Ectodermal cell (in vitro differentiated cells): ENCODE data around the gene ALOX5AP.

ENCODE experiments used
- H3K27ac ChIP-seq: 2 replicates; pipeline ENCODE4 v1.7.0; 2013; ENCODE audit warnings: mild to moderate bottlenecking, low read depth, low read length; ENCODE audit not compliant: insufficient read depth, poor library complexity, severe bottlenecking
- H3K27me3 ChIP-seq: 2 replicates; pipeline ENCODE4 v1.7.0; 2013; ENCODE audit warnings: mild to moderate bottlenecking, low read length; ENCODE audit not compliant: insufficient read depth, control insufficient read depth, poor library complexity, severe bottlenecking
- H3K36me3 ChIP-seq: one replicate; pipeline ENCODE4 v1.7.0; 2013; ENCODE audit warnings: low read length; ENCODE audit not compliant: control insufficient read depth, insufficient read depth
- H3K4me1 ChIP-seq: one replicate; pipeline ENCODE4 v1.7.0; 2013; ENCODE audit warnings: low read length; ENCODE audit not compliant: control insufficient read depth, insufficient read depth
- H3K4me3 ChIP-seq: 2 replicates; pipeline ENCODE4 v1.7.0; 2013; ENCODE audit warnings: low read depth, low read length, control low read depth; ENCODE audit not compliant: insufficient read depth
- H3K9me3 ChIP-seq: 2 replicates; pipeline ENCODE4 v1.7.0; 2013; ENCODE audit warnings: mild to moderate bottlenecking, low read length, moderate library complexity; ENCODE audit not compliant: control insufficient read depth
- WGBS, 2 experiments: methylation state at CpG; one replicate each; pipeline ENCODE4 v1.1.7; 2013; ENCODE audit warnings: missing lambda C conversion rate in 2 of 2; 5-methylcytosine and 5-hydroxymethylcytosine counted together

ALOX5AP gene

GRCh38 chr13:30796132-30796572 lies 60.8 kb downstream of the ALOX5AP start:
- no peak overlapping the region for H3K27ac ChIP-seq
- H3K4me3 ChIP-seq, result no peak overlapping the region
- no peaks in the 10 kb centered on the region for H3K36me3 ChIP-seq
- 81 to 87% methylated on average over 4 of the region's 4 CpGs for WGBS, 2 experiments
- no peaks in the 10 kb centered on the region for H3K9me3 ChIP-seq
- no peaks in the 10 kb centered on the region for H3K27me3 ChIP-seq
- H3K4me1 ChIP-seq, result peaks cover 33% of the 10 kb centered on the region

- H3K4me3 ChIP-seq, result no peak overlapping the region
- peaks cover 31% of the 10 kb centered on the region for H3K4me1 ChIP-seq
- H3K27me3 ChIP-seq, result no peaks in the 10 kb centered on the region
- H3K36me3 ChIP-seq, result no peaks in the 10 kb centered on the region
- 91 to 92% methylated on average over 20 of the region's 20 CpGs for WGBS, 2 experiments
- H3K9me3 ChIP-seq, result no peaks in the 10 kb centered on the region
- no peak overlapping the region for H3K27ac ChIP-seq
Observed at GRCh38 chr13:30796631-30797601, 61.6 kb downstream of the ALOX5AP start.

DNA sequence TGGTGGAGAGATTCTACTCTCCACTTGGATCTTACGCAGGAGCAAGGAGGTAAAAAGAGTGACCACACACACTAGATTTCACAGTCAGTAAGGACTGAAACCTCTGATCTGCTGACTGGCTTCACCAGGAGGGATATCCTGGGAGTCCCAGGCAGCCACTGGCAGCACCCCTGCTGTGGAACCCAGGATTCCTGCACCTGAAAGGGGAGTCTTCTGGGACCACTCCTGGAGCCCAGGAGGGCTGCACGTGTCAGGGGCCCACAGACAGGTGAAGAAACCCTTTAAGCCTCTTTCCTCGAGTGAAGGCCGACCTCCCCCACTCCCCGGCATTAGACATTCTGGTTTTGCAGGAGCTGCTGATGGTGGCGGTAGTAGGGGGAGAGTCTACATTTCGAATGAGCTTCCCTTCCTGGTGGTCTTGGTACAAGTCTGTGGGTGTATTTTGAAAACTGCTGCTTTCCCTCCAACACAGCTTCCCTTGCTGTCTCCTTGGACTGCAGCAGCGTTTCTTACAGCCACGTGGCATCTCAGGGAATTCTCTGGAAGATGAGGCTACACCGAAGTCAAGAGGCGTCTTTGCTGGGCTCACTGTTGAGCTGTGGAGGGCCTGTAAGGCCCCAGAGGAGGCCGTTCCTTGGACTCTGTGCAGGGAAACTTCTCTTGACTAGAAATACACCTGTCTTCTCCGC lies 62.6 kb downstream of the ALOX5AP start:
- Histone ChIP-seq H3K4me1 (peaks cover 21% of the 10 kb centered on the region), H3K27ac (no peak overlapping the region), H3K9me3 (no peaks in the 10 kb centered on the region), H3K36me3 (no peaks in the 10 kb centered on the region), H3K27me3 (no peaks in the 10 kb centered on the region), H3K4me3 (no peak overlapping the region)
- 91 to 95% methylated on average over 13 of the region's 13 CpGs for WGBS, 2 experiments

DNA sequence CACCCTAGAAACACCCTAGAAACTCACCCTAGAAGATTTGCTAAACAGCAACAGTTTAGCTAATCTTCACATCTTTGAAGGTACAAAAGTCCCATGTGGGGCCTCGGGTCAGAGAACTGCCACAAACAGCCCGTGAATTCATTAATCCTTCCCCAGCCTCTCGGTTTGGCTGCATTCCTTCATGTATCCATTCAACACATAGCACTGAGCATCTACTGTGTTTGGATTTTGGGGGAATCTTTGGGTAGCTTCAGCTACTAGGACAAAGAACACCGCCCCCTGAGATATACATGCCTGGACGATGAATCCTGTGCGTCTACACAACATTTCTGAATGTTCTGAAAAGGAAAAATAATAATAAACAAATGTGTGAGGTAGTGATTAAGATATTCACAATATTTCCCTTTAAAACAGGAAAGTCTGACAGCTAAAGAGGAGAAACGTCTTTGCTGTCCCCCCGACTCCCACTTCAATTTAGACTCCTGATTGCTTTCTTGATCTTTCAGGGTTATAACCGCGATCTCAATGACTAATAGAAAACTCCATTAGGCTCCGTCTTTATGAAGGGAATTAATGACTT lies 63.5 kb downstream of the ALOX5AP start:
- H3K27me3 ChIP-seq, result peaks cover 7% of the 10 kb centered on the region
- no peaks in the 10 kb centered on the region for H3K9me3 ChIP-seq
- H3K27ac ChIP-seq, result no peak overlapping the region
- 78 to 80% methylated on average over 10 to 11 of the region's 11 CpGs for WGBS, 2 experiments
- no peak overlapping the region for H3K4me3 ChIP-seq
- H3K36me3 ChIP-seq, result no peaks in the 10 kb centered on the region
- peaks cover 21% of the 10 kb centered on the region for H3K4me1 ChIP-seq

DNA sequence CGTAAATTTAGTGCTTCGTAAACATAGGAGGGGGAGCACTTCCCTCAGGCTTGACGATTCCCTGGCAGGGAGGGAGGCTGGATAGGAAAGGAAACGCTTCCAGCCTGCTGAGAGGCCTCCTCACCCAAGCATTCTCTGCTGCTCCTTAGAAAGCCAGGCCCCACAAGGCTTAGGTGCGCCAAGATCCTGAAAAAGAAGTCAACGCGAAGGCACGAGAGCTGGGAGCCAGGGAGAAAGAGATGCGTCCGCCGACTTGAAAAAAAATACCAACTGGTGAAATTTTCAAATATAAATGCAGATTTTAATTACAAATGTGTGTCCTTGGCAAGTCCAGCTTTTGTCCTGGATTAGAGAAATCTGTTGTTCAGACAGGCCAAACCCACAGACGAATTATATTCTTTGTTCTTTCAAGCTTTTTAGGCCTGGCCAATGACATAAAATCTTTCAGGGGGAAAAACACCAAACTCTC lies 64.0 kb downstream of the ALOX5AP start:
- Histone ChIP-seq H3K27ac (no peak overlapping the region), H3K4me1 (peaks cover 21% of the 10 kb centered on the region), H3K36me3 (no peaks in the 10 kb centered on the region), H3K4me3 (no peak overlapping the region), H3K27me3 (peaks cover 7% of the 10 kb centered on the region), H3K9me3 (no peaks in the 10 kb centered on the region)
- WGBS, 2 experiments, result 63 to 71% methylated on average over 12 of the region's 12 CpGs

DNA sequence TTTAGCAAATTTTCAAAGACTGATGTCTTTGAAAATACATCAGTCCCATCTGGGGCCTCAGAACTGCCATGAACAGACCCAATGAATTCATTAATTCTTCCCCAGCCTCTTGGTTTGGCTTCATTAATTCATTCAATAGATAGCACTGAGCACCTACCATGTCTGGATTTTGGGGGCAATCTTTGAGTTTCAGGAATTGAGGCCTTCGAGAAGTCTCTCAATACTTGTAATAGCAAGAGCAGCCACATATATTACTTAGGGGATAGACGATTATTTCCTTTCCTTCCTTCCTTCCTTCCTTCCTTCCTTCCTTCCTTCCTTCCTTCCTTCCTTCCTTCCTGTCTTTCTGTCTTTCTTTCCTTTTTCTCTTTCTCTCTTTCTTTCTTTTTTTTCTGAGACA lies 64.8 kb downstream of the ALOX5AP start:
- peaks cover 7% of the 10 kb centered on the region for H3K27me3 ChIP-seq
- WGBS, 2 experiments, result 84 to 95% methylated on average over 2 of the region's 2 CpGs
- H3K36me3 ChIP-seq, result no peaks in the 10 kb centered on the region
- H3K27ac ChIP-seq, result no peak overlapping the region
- no peaks in the 10 kb centered on the region for H3K9me3 ChIP-seq
- H3K4me1 ChIP-seq, result peaks cover 21% of the 10 kb centered on the region
- H3K4me3 ChIP-seq, result no peak overlapping the region

GRCh38 chr13:30802501-30802900 lies 67.2 kb downstream of the ALOX5AP start:
- no peaks in the 10 kb centered on the region for H3K36me3 ChIP-seq
- no peak overlapping the region for H3K27ac ChIP-seq
- 90 to 94% methylated on average over 5 of the region's 5 CpGs for WGBS, 2 experiments
- peaks cover 7% of the 10 kb centered on the region for H3K27me3 ChIP-seq
- no peaks in the 10 kb centered on the region for H3K9me3 ChIP-seq
- peaks cover 21% of the 10 kb centered on the region for H3K4me1 ChIP-seq
- no peak overlapping the region for H3K4me3 ChIP-seq

GRCh38 chr13:30802953-30803478 lies 67.7 kb downstream of the ALOX5AP start:
- Histone ChIP-seq H3K27me3 (peaks cover 7% of the 10 kb centered on the region), H3K27ac (no peak overlapping the region), H3K9me3 (no peaks in the 10 kb centered on the region), H3K4me3 (peak overlapping the region; percentile 6), H3K4me1 (peaks cover 18% of the 10 kb centered on the region), H3K36me3 (no peaks in the 10 kb centered on the region)
- 35 to 36% methylated on average over 32 of the region's 32 CpGs for WGBS, 2 experiments

GRCh38 chr13:30803749-30804148 lies 68.4 kb downstream of the ALOX5AP start:
- peaks cover 7% of the 10 kb centered on the region for H3K27me3 ChIP-seq
- H3K4me3 ChIP-seq, result no peak overlapping the region
- peaks cover 10% of the 10 kb centered on the region for H3K4me1 ChIP-seq
- H3K27ac ChIP-seq, result no peak overlapping the region
- H3K9me3 ChIP-seq, result no peaks in the 10 kb centered on the region
- 89 to 94% methylated on average over 5 of the region's 5 CpGs for WGBS, 2 experiments
- no peaks in the 10 kb centered on the region for H3K36me3 ChIP-seq
